ENCODE results near the gene ZNF638.
A peak's percentile ranks its signal among the peaks of the same experiment; 100 is the strongest.

The ZNF638 gene

GRCh38 chr2:71456617-71457016 is 125.0 kb downstream of the ZNF638 start:
- DNase-seq: no peak

- DNase-seq: no peak
Measured at GRCh38 chr2:71457123-71457915, 125.7 kb downstream of the ZNF638 start.

GRCh38 chr2:71457923-71458322 is 126.3 kb downstream of the ZNF638 start:
- DNase-seq: no peak

- DNase-seq: peak; percentile 78
Measured at GRCh38 chr2:71458413-71459083, 127.0 kb downstream of the ZNF638 start.

GRCh38 chr2:71459084-71459431 is 127.5 kb downstream of the ZNF638 start:
- no peak for DNase-seq

- DNase-seq: no peak
Measured at GRCh38 chr2:71460056-71460455, 128.5 kb downstream of the ZNF638 start.

GRCh38 chr2:71460595-71461303 is 129.2 kb downstream of the ZNF638 start:
- DNase-seq: peak; percentile 36

- DNase-seq: no peak
Measured at GRCh38 chr2:71461304-71461671, 129.7 kb downstream of the ZNF638 start.

GRCh38 chr2:71462056-71462605 is 130.5 kb downstream of the ZNF638 start:
- DNase-seq: no peak

GRCh38 chr2:71462641-71463341 is 131.2 kb downstream of the ZNF638 start:
- no peak for DNase-seq

GRCh38 chr2:71463342-71463654 is 131.7 kb downstream of the ZNF638 start:
- DNase-seq: no peak

- DNase-seq: no peak
Measured at GRCh38 chr2:71464389-71464788, 132.8 kb downstream of the ZNF638 start.

GRCh38 chr2:71465356-71465755 is 133.8 kb downstream of the ZNF638 start:
- DNase-seq: no peak

GRCh38 chr2:71465961-71466300 is 134.3 kb downstream of the ZNF638 start:
- DNase-seq: no peak

GRCh38 chr2:71466301-71467179 is 135.0 kb downstream of the ZNF638 start:
- DNase-seq: peak; percentile 57

- no peak for DNase-seq
Measured at GRCh38 chr2:71467180-71467815, 135.7 kb downstream of the ZNF638 start.

GRCh38 chr2:71468279-71469015 is 136.9 kb downstream of the ZNF638 start:
- DNase-seq: no peak

GRCh38 chr2:71469403-71470398 is 138.1 kb downstream of the ZNF638 start:
- peak; percentile 55 for DNase-seq

- DNase-seq: peak; percentile 93
Measured at GRCh38 chr2:71471276-71471675, 139.7 kb downstream of the ZNF638 start.
